GM12878 (cell line): ENCODE measurements around the gene TMEM30A. TPM values are rescaled to one million over a fixed set of nuclear protein-coding genes. Genes with fewer than 3 reads are reported as not detected.

Experiments used
- ATAC-seq: fragments of 200-7000 bp; cut with Tn5 transposase; 3 replicates; pipeline ENCODE4 v1.9.1; 2020; ENCODE audit warnings: mild to moderate bottlenecking, moderate library complexity
- BruUV-seq: library from RNA; stranded (reverse); fragments of 400-500 nt; replicated peaks from 2 replicates; lab custom pipeline; 2021; lab: Mats Ljungman, UMichigan
- CTCF ChIA-PET: fragments of 300-600 bp; sonication (Branson Sonifier 250); formaldehyde crosslinking; extraction: SDS; loops from one replicate; lab custom pipeline; 2021; ENCODE audit warnings: inconsistent platforms; lab: Yijun Ruan, JAX
- POLR2A ChIA-PET: fragments of 350-600 bp; formaldehyde crosslinking; extraction: SDS; loops from one replicate; lab custom pipeline; 2021; ENCODE audit warnings: inconsistent platforms; lab: Charles Lee
- RAD21 ChIA-PET: fragments of 300-600 bp; sonication (Branson Sonifier 250); formaldehyde crosslinking; loops from one replicate; lab custom pipeline; 2023; ENCODE audit warnings: antibody characterized with exemption; ENCODE audit not compliant: unreplicated experiment; lab: Charles Lee
- SMC1A ChIA-PET: fragments of 300-600 bp; sonication (Branson Sonifier 250); formaldehyde crosslinking; loops from one replicate; lab custom pipeline; 2023; ENCODE audit not compliant: unreplicated experiment, uncharacterized antibody; lab: Charles Lee
- DNase-seq: peaks from one replicate; pipeline ENCODE4 v3.0.0-alpha.2; 2011; ENCODE audit warnings: low read depth, low spot score
- FAIRE-seq: peaks from 3 replicates; lab custom pipeline; 2011; peaks lifted over from hg19 to GRCh38; lab: Jason Lieb, UNC
- H2AFZ ChIP-seq: 2 replicates; pipeline ENCODE4 v1.6.0; 2011; ENCODE audit warnings: low read depth, low read length, control low read depth; ENCODE audit not compliant: control insufficient read depth
- H3K27ac ChIP-seq: 2 replicates; pipeline ENCODE4 v1.5.1; 2011; ENCODE audit warnings: control low read depth; ENCODE audit not compliant: control insufficient read depth, insufficient read depth
- H3K27me3 ChIP-seq, 2 experiments: replicated peaks in 1 of 2; 2 replicates each; pipeline versions ENCODE4 v1.6.0 to v1.6.1; 2011; ENCODE audit warnings: low read length in 1 of 2; ENCODE audit not compliant: control insufficient read depth in 2 of 2, insufficient read depth in 2 of 2
- H3K36me3 ChIP-seq, 2 experiments: 2 replicates each; pipeline ENCODE4 v1.5.1; 2011; ENCODE audit warnings: low read length in 1 of 2; ENCODE audit not compliant: control insufficient read depth in 2 of 2, insufficient read depth in 2 of 2
- H3K4me1 ChIP-seq: 2 replicates; pipeline ENCODE4 v1.6.1; 2011; ENCODE audit warnings: mild to moderate bottlenecking, low read length, moderate library complexity, mixed read lengths; ENCODE audit not compliant: control insufficient read depth, insufficient read depth
- H3K4me2 ChIP-seq: 2 replicates; pipeline ENCODE4 v1.6.0; 2011; ENCODE audit warnings: control low read depth; ENCODE audit not compliant: control insufficient read depth, insufficient read depth
- H3K4me3 ChIP-seq: fragments of 200-600 bp; sonication (generic); 2 replicates; pipeline ENCODE4 v1.5.1; 2016
- H3K79me2 ChIP-seq: 2 replicates; pipeline ENCODE4 v1.6.0; 2011; ENCODE audit warnings: low read length; ENCODE audit not compliant: control insufficient read depth, insufficient read depth
- H3K9ac ChIP-seq: 2 replicates; pipeline ENCODE4 v1.8.0; 2011; ENCODE audit warnings: low read length, control low read depth, mixed read lengths; ENCODE audit not compliant: control insufficient read depth, insufficient read depth
- H3K9me3 ChIP-seq: replicated peaks from 3 replicates; pipeline ENCODE4 v1.5.1; 2011; ENCODE audit warnings: mild to moderate bottlenecking, low read length; ENCODE audit not compliant: control insufficient read depth, insufficient read depth
- H4K20me1 ChIP-seq: 2 replicates; pipeline ENCODE4 v1.6.0; 2011; ENCODE audit not compliant: control insufficient read depth, insufficient read depth
- ATF3 ChIP-seq: IDR thresholded peaks from 2 replicates; pipeline ENCODE4 v1.6.1; 2011; ENCODE audit warnings: low read depth, mild to moderate bottlenecking, low read length, moderate library complexity, borderline replicate concordance; ENCODE audit errors: extremely low read depth
- ATF7 ChIP-seq: fragments of 450-650 bp; IDR thresholded peaks from 2 replicates; pipeline ENCODE4 v1.6.1; 2016; ENCODE audit warnings: low read depth, mild to moderate bottlenecking
- CHD2 ChIP-seq: IDR thresholded peaks from 2 replicates; pipeline ENCODE4 v1.6.1; 2011; ENCODE audit warnings: low read depth, low read length, improper control_type of control experiment, borderline replicate concordance
- FOXK2 ChIP-seq: fragments of 450-650 bp; IDR thresholded peaks from 2 replicates; pipeline ENCODE4 v1.6.1; 2017; ENCODE audit warnings: mild to moderate bottlenecking, moderate library complexity
- HSF1 ChIP-seq: fragments of 150-350 bp; IDR thresholded peaks from 2 replicates; pipeline ENCODE4 v1.6.1; 2014; ENCODE audit warnings: mild to moderate bottlenecking, low read depth, low read length
- IKZF1 ChIP-seq: fragments of 450-650 bp; conservative IDR thresholded peaks from 2 replicates; pipeline ENCODE4 v1.6.1; 2017; ENCODE audit warnings: antibody characterized with exemption, mild to moderate bottlenecking
- MYB ChIP-seq: fragments of 150-350 bp; IDR thresholded peaks from 2 replicates; pipeline ENCODE4 v1.6.1; 2014; ENCODE audit warnings: mild to moderate bottlenecking, low read depth, low read length, borderline replicate concordance
- RAD21 ChIP-seq: IDR thresholded peaks from 2 replicates; pipeline ENCODE4 v1.6.1; 2011; ENCODE audit warnings: mild to moderate bottlenecking, low read depth, low read length, moderate library complexity; ENCODE audit not compliant: insufficient read depth
- SPI1 ChIP-seq: IDR thresholded peaks from 2 replicates; pipeline ENCODE4 v1.6.1; 2011; ENCODE audit warnings: low read depth, mild to moderate bottlenecking, low read length, moderate library complexity, borderline replicate concordance; ENCODE audit not compliant: insufficient read depth
- WGBS: methylation state at CpG from one replicate; pipeline ENCODE4 v1.1.6; 2016; ENCODE audit warnings: low lambda C conversion rate; ENCODE audit not compliant: insufficient replicate concordance, insufficient coverage; ENCODE audit errors: missing lambda C conversion rate; 5-methylcytosine and 5-hydroxymethylcytosine counted together
- in situ Hi-C: fragments of 300-500 bp; cut with MboI; formaldehyde crosslinking; loops from 9 replicates; pipeline ENCODE4 v1.14.3; 2018; ENCODE audit warnings: mixed read lengths
- intact Hi-C: fragments of 100-400 bp; cut with micrococcal nuclease; formaldehyde crosslinking; loops from one replicate; pipeline ENCODE4 v1.14.2; 2022; ENCODE audit not compliant: unreplicated experiment
- polyA plus RNA-seq, 11 experiments: library from polyadenylated mRNA; depleted of rRNA in 4 of 11; unstranded in 6 of 11; stranded (reverse) in 5 of 11; fragments of >200 nt; fragmentation: Nextera tagmentation in 4 of 11; fragmentation: Illumina TruSeq in 1 of 11; extraction: Ambion mirVana in 4 of 11; extraction: Trizol in 1 of 11; gene quantifications; 1 replicate in 1 of 11; 2 replicates in 10 of 11; pipeline versions ENCODE4 v1.2.1 to v1.2.3, GENCODE V29; 2011 to 2016; ENCODE audit warnings: inconsistent platforms in 2 of 11, missing spikeins in 2 of 11, low read depth in 1 of 11
- total RNA-seq, 4 experiments: library from RNA; depleted of rRNA in 3 of 4; stranded (reverse); fragments of >200 nt in 3 of 4; fragmentation: Illumina TruSeq in 1 of 4; extraction: Trizol in 1 of 4; gene quantifications; 2 replicates each; pipeline versions ENCODE4 v1.2.1 to v1.2.3, GENCODE V29; 2013 to 2021

Gene TMEM30A
- total and polyA plus RNA-seq, 10 of the 15 experiments (the other 5 are each of a cell fraction or from before 2014, with no cell fraction given): 11.9 to 61.6 (median 43.2) TPM

GRCh38 chr6:75273009-75273408 is 11.6 kb downstream of the TMEM30A start:
- Histone ChIP-seq H3K79me2 (peaks cover 90% of the 10 kb centered on the region), H3K27me3 (no peaks in the 10 kb centered on the region), H2AFZ (no peak overlapping the region), H3K4me2 (peak overlapping the region; percentile 22; the same call in 1 of the 2 replicates), H3K9me3 (peaks cover 26% of the 10 kb centered on the region), H3K9ac (no peak overlapping the region), H3K27ac (peak overlapping the region; percentile 57), H3K4me3 (no peak overlapping the region), H3K4me1 (no peaks in the 10 kb centered on the region), H3K36me3 (peaks cover 8 to 13% of the 10 kb centered on the region in 2 experiments), H4K20me1 (no peaks in the 10 kb centered on the region)
- intact Hi-C loops (no loop called here), in situ Hi-C loops (no loop called here)
- ATAC-seq (no peak; the same call in 2 of the 3 replicates), FAIRE-seq (no peak), DNase-seq (no peak)
- WGBS: 83% methylated on average over 4 of the region's 4 CpGs
- TF ChIP-seq FOXK2 (no peak), IKZF1 (no peak), CHD2 (no peak), RAD21 (no peak), SPI1 (peak; percentile 38; the same call in 1 of the 2 replicates), ATF3 (no peak), ATF7 (peak; percentile 87), MYB (no peak), HSF1 (no peak)
- SMC1A ChIA-PET: interaction anchor here (1.9 to 8.5 kb wide), 3 partner anchors 9 to 221 kb away, joined by 5 to 196 read pairs (median 9); partner anchors contain the start of genes FILIP1 and TMEM30A
- RAD21 ChIA-PET: interaction anchor here (1.0 to 9.2 kb wide), 2 partner anchors 9 to 83 kb away, joined by 4 to 142 read pairs; partner anchors contain the start of gene TMEM30A
- no TSS peak for BruUV-seq
- CTCF ChIA-PET: interaction anchor here (1.3 kb wide), 1 partner anchor 9 kb away, joined by 3 read pairs; no protein-coding TSS in a partner anchor
- POLR2A ChIA-PET: interaction anchor here (3.5 to 4.7 kb wide), 2 partner anchors 8 to 12 kb away, joined by 21 to 23 read pairs; partner anchors contain the start of gene TMEM30A
